Germinal center (tissue), 1 donor: ENCODE data around the gene IFT52.
A peak's percentile ranks its signal among the peaks of the same experiment; 100 is the strongest.

Experiments used
- DNase-seq: peaks from one replicate; pipeline ENCODE4 v3.0.0; 2012; ENCODE audit warnings: mixed read lengths, low spot score

Gene IFT52

DNA sequence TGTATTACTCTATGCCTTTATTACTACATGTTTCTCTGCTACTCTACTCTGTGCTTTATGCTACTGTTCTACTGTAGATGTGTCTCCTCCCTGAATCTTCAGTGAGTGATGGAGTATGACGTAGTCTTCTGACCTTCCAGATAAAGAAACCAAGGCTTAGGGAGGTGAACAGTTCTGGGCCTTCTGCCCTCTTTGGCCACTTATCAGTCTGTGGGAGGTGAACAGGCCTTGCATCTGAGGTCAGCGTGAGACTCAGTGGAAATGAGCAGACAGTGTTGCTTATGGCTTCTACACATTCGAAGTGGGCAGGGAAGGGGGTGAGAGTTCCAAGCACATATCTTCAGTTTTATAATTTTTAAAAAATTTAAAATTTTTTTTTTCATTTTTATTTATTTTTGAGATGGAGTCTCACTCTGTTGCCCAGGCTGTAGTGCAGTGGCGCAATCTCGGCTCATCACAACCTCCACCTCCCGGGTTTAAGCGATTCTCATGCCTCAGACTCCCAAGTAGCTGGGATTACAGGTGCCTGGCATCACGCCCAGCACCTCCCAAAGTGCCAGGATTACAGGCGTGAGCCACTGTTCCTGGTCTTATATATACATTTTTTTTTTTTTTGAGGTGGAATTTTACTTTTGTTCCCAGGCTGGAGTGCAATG, 100.3 kb downstream of the IFT52 start:
- DNase-seq, result no peak

DNA sequence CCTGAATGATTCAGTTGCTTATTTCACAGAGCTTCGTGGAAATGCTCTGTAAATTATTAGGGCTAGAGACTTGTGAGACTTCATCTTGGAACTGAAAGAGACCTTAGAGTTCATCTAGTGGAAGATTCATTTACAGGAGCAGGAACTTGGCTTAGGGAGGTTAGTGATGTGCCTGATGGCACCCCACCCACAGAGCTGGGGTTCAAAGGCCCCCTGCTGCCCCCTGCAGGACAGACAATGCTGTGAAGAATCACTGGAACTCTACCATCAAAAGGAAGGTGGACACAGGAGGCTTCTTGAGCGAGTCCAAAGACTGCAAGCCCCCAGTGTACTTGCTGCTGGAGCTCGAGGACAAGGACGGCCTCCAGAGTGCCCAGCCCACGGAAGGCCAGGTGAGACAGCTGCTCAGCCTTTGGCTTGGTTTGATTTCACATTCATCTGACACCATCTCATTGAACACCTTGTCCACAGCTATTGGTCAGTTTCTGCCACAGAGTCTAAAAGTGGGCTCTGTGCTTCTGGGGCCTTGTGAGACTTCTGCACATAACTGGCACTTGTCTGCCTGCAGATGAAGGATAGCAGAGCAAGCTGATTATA, 101.3 kb downstream of the IFT52 start:
- peak; percentile 74 for DNase-seq

- DNase-seq, result no peak
These were observed 104.0 kb downstream of the IFT52 start for GRCh38 chr20:43694763-43695162.

- DNase-seq, result no peak
These were observed 104.8 kb downstream of the IFT52 start for GRCh38 chr20:43695571-43695970.
